SW480 (cell line): ENCODE measurements around the gene PLOD1.
A peak's percentile ranks its signal among the peaks of the same experiment; 100 is the strongest.
"Not testable (repeated sequence)": the region's sequence is repeated elsewhere in the genome, so short reads cannot be mapped to it uniquely, and the experiment has no call there.

Experiments used
- DNase-seq: peaks from one replicate; pipeline ENCODE4 v3.0.0-alpha.2; 2016; ENCODE audit warnings: low spot score

The PLOD1 gene

DNA sequence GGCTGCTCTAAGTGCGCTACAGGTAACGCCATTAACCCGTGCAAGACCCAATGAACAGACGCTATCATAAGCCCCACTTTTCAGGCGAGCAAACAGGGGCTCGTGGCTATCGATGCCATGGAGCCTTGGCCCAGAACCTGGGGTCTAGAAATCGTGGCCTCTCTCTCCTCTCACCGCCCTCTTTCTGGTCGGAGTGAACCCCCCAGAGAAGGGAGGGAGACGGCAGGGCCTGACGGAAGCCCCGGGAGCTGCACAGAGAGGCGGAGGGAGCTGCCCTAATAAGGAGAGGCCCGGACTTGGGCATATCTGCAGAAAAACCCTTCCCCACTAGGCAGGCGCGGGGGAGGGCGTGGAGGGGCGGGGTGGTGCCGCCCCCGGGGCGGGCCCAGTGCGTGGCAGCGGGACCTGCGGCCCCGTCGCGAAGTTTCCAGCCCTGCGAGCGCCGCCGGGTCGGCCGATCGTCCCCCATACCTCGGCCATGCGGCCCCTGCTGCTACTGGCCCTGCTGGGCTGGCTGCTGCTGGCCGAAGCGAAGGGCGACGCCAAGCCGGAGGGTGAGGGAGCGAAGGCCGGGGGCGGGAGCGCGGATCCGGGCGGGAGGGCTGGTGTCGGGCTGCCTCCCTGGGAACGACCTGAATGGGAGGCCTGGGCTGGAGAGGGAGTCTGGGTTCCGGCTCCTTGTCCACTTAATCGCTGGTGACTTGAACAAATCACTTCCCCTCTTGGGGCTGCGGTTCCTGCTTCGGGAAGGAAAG, at the start of gene PLOD1:
Gene PLOD1 (plus strand): TSS at position 416 of the 755 bp plus-strand sequence. CDS start 63 bp downstream, at position 479.
- DNase-seq, result peak; percentile 77

DNA sequence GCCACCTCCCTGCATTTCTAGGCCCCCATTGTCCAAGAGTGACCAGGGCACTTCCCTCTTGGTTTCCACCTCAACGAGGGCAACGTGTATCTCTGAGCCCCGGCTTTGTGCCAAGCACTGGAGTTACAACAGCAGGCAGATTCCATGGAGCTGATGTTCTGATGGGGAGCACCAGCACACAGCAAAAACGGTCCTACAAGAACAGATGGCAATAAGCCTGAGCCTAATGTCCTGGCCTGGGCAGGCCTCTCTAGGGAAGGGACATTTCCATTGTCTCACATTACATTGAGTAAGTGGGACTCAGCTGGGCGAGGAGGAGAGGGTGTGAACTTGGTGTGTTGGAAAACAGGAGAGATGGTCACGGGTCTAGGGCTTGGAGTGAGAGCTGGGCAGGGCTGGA, 48.6 kb upstream of the PLOD1 start:
- DNase-seq, result no peak

DNA sequence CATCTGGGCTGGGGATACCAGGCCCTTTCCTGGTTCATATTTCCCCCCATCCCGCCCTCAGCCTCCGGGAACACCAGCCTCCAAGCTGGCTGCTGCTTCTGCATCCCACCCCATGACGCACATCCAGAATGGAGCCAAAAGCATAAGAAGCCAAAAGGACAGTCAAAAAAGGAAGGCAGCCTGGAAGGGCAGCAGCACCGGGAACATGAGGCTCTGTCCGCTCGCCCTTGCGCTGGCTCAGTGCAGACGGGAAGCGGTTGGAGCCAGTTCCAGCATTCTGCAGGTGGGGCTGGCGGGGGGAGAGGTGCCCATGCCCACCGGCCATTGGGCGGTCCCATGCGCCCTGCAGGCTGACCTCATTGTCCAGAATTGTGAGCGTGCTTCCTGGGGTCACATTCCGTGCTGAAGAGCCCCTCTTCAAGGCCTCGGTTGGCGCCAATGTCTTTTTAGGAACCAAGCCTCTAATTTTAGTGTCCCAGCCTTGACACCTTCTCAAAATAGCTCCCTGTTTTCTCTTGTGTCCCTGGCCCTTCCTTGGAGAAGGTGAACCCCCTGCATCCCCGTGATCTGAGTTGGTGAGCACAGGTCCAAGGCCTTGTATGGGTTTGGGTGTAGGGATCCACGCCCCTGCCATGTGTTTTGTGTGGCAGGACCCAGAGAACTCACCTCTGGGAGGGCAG, 47.4 kb upstream of the PLOD1 start:
- DNase-seq, result no peak

DNA sequence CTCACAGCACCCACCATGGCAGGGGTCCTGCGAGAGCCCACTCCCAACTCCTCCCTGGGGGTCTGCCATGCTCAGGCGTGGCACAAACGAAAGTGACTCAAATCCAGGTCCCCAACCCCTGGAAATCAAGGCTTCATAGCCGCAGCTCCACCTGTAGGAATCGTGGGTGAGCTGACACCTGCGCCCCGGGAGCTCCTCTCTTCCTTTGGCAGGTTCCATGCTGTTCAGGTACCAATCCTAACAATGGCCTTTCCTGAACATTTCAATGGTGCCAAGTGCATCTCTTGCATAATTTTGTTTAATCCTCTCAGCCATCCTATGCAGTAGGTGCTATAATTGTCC, 46.9 kb upstream of the PLOD1 start:
- no peak for DNase-seq

DNA sequence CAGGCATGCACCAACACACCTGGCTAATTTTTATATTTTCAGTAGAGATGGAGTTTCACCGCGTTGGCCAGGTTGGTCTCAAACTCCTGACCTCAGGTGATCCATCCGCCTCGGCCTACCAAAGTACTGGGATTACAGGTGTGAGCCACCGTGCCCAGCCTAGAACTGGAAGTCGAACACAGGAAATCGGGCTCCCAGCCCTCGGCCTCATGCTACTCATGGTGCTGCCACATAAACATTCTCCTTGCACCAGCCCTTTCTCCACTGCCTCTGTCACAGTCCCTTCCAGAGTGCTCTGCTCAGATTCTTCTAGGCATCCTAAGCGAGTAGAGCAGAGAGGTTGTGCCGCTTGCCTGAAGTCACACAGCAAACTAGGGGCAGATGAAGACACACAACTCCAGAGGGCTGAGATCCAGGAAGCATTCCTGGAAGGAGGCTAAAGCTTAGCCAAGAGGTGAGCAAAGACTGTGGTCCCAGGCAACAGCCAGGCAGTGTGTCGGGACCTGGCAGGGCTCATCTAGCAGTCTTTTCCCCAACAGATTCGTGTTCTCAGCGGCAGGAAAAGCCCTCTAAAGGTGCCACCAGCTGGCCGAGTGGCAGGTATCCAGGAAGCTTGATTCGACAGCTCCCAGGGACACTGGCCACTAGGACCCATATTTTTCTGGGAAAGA, 46.2 kb upstream of the PLOD1 start:
- no peak for DNase-seq

DNA sequence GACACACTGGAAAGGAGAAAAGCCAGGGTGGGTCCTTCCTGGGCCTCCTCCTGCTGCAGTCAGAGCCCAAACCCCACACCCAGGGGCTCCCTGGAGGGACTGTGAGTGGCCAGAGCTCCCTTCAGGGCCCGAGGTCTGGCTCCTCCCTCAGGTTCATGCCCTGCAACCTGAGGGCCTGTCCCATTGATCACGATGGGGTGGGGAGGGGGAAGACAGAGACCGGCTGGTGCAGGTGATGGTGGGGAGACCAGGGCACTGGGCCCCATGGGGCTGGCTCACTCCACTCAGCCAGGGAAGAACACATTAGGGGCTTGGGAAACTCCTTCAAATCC, 45.7 kb upstream of the PLOD1 start:
- no peak for DNase-seq

DNA sequence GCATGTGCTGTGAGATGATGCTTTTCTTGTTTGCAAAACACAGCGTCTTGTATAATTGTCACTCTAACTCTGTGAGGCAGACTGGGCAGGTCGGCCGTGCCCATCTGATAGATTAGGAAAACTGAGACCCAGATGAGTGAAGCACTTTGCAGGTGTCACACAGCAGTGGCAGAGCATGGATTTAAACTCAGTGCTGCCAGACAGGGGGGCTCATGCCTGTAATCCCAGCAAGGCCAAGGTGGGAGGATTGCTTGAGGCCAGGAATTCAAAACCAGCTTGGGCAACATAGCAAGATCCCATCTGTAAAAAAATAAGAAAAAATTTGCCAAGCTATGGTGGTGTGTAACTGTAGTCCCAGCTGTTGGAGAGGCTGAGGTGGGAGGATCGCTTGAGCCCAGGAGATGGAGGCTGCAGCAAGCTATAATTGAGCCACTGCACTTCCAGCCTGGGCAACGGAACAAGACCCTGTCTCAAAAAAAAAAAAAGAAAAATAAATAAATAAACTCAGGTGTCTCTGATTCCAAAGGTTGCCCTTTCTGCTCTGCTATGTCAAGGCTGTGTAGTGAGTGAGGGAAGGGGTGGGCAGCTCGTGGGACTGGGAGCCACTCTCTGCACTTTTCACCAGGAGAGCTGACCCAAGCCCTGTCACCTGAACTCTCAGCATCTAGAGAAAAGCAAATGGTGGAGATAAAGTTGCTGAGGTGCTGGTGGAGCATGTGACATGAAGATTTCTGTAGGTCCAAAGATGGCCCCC, 42.9 kb upstream of the PLOD1 start:
- DNase-seq, result no peak

DNA sequence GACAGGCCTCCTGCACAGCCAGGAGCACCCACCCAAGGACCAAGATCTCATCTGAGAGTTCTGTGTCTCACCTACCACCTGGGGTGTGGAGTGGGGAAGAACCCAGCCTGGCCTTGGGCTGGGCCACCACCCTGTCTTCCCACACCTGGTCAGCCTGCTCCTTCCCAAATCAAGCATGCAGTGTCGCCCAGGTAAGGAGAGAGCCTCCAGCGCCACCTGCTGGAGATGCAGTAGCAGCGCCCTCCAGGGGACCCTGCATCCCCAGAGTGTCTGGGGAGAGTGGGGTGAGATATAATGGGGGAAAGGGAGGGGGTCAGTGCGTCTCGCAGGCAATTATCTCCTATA, 40.6 kb upstream of the PLOD1 start:
- peak; percentile 61 for DNase-seq

DNA sequence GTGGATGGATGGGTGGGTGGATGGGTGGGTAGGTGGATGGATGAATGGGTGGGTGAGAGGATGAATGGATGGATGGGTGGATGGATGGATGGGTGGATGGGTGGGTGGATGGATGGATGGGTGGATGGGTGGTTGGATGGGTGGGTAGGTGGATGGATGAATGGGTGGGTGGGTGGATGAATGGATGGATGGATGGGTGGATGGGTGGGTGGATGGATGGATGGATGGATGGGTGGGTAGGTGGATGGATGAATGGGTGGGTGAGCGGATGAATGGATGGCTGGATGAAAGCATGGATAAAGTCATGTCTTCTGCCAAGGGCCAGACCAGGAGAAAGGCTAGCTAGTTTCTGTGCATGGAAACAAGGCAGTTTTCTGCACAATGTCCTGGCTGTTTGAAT, 40.0 kb upstream of the PLOD1 start:
- not testable (repeated sequence) for DNase-seq

DNA sequence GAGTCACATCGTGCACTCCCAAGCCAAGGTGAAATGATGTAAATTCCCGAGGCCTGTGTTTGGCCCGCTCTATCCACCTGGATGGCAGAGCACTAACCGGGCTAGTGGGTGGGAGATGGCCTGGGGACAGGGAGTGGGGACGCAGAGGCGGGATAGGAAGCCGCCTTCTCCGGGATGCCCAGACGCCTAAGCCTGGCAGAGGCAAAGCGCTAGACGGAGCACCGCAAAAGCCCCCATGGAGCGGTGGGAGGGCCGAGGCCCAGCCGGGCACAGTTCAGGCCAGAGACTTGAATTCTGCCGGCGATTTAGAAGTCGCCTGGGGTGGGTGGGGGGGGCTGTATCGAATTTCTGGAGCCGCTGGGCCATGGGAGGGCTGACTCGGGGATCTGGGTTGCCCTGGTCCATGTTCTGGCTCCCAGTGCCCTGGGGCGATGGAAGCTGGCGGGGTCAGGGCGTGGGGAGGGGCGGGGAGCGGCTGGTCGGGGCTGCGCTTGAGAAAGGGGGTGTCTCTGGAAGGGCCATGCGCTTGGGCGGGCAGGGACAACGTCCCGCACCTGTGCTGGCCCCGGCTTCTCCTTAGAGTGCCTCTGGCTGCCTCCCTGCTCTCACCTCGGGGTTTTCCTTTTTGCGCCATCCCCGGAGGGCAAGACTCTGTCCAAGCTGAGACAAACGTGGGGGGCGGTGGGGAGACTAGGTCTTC, 36.3 kb upstream of the PLOD1 start:
- DNase-seq, result no peak

DNA sequence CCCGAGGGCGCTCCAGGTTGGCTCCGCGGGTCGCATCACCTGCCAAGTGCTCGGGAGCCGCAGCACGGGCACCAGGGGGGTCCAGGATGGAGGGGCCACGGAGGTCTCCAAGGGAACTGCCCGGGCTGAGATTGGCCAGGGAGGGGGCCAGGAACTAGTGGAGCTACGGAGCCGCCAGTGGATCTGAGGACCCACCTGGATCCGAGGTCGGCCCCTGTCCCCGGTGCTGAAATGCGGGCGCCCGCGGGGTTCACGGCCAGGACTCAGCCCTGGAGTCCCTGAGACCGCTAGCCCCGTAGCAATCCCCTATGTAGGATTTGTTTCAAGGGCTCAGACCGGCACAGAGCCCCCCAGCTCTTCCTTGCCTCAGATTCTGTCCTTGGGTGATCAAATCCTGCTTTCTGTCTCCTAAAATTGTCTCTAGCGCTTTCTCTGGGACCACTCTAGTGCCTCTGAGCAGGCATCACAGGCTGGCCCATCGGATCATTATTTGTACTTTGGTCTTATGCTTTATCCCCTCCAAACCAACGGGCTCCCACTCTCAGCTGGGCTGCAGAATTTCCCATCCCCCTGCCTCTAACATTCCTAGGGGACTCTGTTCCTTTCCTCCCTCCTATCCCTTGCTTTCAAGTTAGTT, 35.6 kb upstream of the PLOD1 start:
- DNase-seq, result no peak

DNA sequence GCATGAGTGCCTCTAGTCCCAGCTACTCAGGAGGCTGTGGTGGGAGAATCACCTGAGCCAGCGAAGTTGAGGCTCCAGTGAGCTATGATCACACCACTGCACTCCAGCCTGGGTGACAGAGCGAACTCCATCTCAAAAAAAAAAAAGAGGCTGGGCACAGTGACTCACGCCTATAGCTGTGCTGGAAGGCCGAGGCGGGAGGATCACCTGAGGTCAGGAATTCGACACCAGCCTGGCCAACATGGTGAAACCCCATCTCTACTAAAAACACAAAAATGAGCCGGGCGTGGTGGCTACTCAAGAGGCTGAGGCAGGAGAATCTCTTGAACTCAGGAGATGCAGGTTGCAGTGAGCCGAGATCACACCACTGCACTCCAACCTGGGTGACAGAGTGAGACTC, 33.1 kb upstream of the PLOD1 start:
- peak; percentile 50 for DNase-seq

DNA sequence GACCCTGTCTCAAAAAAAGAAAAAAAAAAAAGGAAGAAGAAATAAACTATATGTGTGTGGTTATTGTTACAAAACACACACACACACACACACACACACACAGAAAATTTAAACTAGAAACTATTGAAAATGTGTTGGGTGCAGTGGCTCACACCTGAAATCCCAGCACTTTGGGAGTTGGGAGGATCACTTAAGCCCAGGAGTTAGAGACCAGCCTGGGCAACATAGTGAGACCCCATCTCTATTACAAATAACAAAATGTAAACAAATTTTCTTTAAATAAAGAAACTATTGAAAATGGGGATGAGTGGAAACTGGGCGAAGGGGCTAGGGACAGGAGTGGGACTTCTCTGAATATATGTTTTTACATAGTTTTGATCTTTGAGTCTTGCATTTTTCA, 31.3 kb upstream of the PLOD1 start:
- DNase-seq, result no peak

DNA sequence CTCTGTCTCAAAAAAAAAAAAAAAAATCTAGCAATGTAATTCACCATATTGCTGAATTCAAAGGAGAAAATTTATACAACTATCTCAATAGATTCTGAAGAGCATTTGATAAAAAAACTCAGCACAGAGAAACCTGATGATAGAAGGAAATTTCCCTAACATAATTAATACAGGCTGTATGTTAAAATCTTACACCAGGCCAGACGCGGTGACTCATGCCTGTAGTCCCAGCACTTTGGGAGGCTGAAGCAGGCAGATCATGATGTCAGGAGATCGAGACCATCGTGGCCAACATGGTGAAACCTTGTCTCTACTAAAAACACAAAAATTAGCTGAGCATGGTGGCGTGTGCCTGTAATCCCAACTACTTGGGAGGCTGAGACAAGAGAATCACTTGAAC, 30.4 kb upstream of the PLOD1 start:
- not testable (repeated sequence) for DNase-seq

DNA sequence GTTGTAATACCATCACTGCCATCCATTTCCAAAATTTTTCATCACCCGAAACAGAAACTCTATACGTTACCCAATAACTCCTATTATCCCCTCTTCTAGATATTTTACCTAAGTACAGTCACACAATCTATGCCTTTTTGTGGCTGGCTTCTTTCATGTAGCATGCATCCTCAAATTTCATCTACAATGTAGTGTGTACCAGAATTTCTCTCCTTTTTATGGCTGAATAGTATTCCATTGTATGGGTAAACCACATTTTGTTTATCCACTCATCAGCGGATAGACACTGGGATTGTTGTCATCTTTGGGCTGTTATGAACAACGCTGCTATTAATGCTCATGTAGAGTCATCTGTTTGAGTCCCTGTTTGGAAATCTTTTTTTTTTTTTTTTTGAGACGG, 29.5 kb upstream of the PLOD1 start:
- no peak for DNase-seq

DNA sequence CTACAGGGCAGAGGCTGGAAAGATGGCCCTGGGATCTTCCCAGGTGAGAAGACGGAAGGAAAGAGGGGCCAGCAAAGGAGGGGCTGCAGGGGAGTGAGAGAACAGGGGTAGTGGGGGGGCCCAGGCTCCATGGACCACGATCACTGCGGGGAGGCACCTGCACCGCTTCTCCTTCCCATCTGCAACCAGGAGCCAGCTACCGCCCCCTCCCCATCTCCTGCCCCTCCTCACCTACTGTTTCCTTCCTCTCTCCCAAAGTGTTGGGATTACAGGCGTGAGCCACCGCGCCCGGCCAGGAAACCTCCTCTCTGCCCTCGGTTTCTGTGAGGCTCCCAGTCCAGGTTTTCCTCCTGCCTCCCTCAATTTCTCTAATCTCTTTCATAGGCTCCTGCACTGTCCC, 27.6 kb upstream of the PLOD1 start:
- DNase-seq, result no peak

DNA sequence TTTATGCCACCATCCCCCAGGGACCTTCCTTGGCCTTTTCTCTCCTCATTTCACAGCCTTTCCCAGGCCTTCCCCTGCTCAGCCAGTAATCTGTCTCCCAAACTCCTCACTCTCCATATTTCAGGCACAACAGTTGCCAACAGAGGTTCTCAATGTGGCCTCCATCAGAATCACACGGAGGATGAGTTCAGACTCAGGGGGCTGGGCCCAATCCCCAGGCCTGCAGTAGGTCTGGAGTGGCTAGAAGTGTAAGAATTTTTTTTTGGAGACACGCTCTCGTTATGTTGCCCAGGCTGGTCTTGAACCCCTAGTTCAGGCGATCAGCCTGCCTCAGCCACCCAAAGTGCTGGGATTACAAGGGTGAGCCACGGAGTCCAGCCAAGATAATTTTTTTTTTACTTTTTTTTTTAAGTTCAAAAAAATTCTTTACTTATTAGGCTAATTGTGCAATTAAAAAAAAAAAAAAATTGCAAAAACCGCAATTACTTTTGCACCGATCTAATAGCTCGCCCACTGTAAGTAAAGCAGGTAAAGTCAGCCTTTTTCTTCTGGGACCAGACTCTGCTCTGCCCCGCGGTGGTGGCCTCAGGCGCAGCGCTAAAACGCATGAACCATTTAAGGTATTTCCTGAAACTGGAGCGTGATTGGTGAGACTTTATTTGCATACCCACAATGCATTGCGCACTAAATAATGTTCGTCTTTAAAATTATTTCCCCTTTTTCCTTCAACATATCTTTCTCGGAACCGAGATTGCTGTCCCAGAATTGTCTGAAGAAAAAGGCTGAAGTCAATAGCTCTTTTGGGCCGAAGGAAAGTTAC, 27.0 kb upstream of the PLOD1 start:
- peak; percentile 97 for DNase-seq

DNA sequence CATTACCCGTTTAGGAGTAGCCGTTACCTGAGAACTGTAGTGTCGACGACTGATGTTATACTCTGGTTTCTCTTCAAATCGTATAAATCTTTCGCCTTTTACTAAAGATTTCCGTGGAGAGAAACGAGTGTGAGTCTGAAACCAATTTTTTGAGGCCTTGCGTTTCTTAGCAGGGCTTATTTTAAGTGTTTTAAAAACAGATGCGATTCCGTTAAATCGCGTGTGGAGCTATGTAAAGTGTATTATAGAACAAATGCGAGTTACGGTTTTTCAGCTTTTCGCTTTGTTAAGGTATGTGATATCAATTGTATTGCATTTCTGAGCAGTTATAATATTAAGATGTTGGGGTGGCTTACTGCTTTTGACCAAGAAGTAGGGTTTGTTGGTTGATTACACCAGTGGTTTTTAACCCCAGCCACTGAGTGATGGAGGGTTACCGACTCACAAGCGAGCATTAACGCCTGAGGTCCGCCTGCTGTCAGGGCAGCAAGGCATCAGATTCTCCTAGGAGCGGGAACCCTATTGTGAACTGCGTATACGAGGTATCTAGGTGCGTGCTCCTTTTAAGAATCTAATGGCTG, 26.3 kb upstream of the PLOD1 start:
- peak; percentile 98 for DNase-seq

DNA sequence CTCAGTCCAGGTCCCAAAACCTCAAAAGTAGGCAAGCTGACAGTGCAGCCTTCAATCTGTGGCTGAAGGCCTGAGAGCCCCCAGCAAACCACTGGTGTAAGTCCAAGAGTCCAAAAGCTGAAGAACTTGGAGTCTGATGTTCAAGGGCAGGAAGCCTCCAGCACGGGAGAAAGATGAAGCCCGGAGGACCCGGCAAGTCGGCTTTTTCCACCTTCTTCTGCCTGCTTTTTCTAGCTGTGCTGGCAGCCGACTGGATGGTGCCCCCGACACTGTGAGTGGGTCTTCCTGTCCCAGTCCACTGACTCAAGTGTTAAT, 23.6 kb upstream of the PLOD1 start:
- DNase-seq, result not testable (repeated sequence)

DNA sequence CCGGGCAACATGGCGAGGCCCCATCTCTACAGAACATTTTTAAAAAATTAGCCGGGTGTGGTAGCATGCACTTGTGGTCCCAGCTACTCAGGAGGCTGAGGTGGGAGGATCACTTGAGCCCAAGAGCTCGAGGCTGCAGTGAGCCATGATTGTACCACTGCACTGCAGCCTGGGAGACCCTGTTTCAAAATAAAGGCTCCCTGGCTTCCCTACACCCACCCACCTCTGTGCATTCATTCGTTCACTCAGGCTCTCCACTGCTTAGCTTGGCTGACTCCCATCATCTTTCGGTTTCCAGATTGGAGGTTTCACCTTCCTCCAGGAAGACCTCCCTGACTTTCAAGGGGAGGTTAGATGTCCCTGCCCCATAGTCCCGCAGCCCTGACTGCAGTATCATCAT, 22.5 kb upstream of the PLOD1 start:
- no peak for DNase-seq
